T-helper 2 cell treated with Interferon-gamma antibody and Interleukin-4, amounts not matched to agents 5 μg/mL and 100 μg/mL, for 36 hours (primary cell): Measurements from ENCODE around the gene BMX.

ENCODE experiments used
- DNase-seq: peaks from one replicate; pipeline ENCODE4 v3.0.0; 2021; ENCODE audit warnings: low spot score
- H3K27ac Mint-ChIP-seq: one replicate; pipeline ENCODE4 v1.8.0; 2021; ENCODE audit warnings: mild to moderate bottlenecking, mixed read lengths
- H3K27me3 Mint-ChIP-seq: one replicate; pipeline ENCODE4 v1.8.0; 2021; ENCODE audit warnings: low read depth, mixed read lengths
- H3K36me3 Mint-ChIP-seq: one replicate; pipeline ENCODE4 v1.8.0; 2021; ENCODE audit warnings: low read depth, mixed read lengths
- H3K4me1 Mint-ChIP-seq: one replicate; pipeline ENCODE4 v1.8.0; 2021; ENCODE audit warnings: low read depth, mixed read lengths
- H3K4me3 Mint-ChIP-seq: one replicate; pipeline ENCODE4 v1.8.0; 2022; ENCODE audit warnings: mild to moderate bottlenecking, moderate library complexity, mixed read lengths
- H3K9me3 Mint-ChIP-seq: one replicate; pipeline ENCODE4 v1.8.0; 2021; ENCODE audit warnings: mixed read lengths

Gene BMX

GRCh38 chrX:15500497-15500966, at the start of gene BMX:
BMX (plus strand) TSS chrX:15500807; CDS start chrX:15508354, 7,547 bp downstream.
- Mint-ChIP-seq H3K4me3 (no peak within 1 kb of the TSS), H3K4me1 (no peaks in the 10 kb centered on the region), H3K36me3 (no peaks in the 10 kb centered on the region), H3K27ac (no peak within 1 kb of the TSS), H3K9me3 (no peaks in the 10 kb centered on the region), H3K27me3 (peaks cover 21% of the 10 kb centered on the region)
- DNase-seq: no peak

- Mint-ChIP-seq H3K27ac (no peak overlapping the region), H3K4me1 (no peaks in the 10 kb centered on the region), H3K4me3 (no peak overlapping the region), H3K27me3 (no peaks in the 10 kb centered on the region), H3K9me3 (no peaks in the 10 kb centered on the region), H3K36me3 (no peaks in the 10 kb centered on the region)
- DNase-seq: no peak
Observed at GRCh38 chrX:15451913-15452312, 48.7 kb upstream of the BMX start.

GRCh38 chrX:15464704-15465103, 35.9 kb upstream of the BMX start:
- H3K27ac Mint-ChIP-seq: no peak overlapping the region
- no peaks in the 10 kb centered on the region for H3K27me3 Mint-ChIP-seq
- H3K9me3 Mint-ChIP-seq: no peaks in the 10 kb centered on the region
- H3K4me3 Mint-ChIP-seq: no peak overlapping the region
- H3K36me3 Mint-ChIP-seq: no peaks in the 10 kb centered on the region
- no peak for DNase-seq
- no peaks in the 10 kb centered on the region for H3K4me1 Mint-ChIP-seq

- Mint-ChIP-seq H3K36me3 (no peaks in the 10 kb centered on the region), H3K9me3 (no peaks in the 10 kb centered on the region), H3K4me1 (no peaks in the 10 kb centered on the region), H3K27ac (no peak overlapping the region), H3K27me3 (no peaks in the 10 kb centered on the region), H3K4me3 (no peak overlapping the region)
- DNase-seq: no peak
Observed at GRCh38 chrX:15465347-15465746, 35.3 kb upstream of the BMX start.

GRCh38 chrX:15465896-15466651, 34.5 kb upstream of the BMX start:
- H3K4me1 Mint-ChIP-seq: no peaks in the 10 kb centered on the region
- H3K36me3 Mint-ChIP-seq: no peaks in the 10 kb centered on the region
- no peak overlapping the region for H3K4me3 Mint-ChIP-seq
- H3K9me3 Mint-ChIP-seq: no peaks in the 10 kb centered on the region
- no peaks in the 10 kb centered on the region for H3K27me3 Mint-ChIP-seq
- H3K27ac Mint-ChIP-seq: no peak overlapping the region
- DNase-seq: no peak

GRCh38 chrX:15468036-15468435, 32.6 kb upstream of the BMX start:
- no peak overlapping the region for H3K27ac Mint-ChIP-seq
- no peaks in the 10 kb centered on the region for H3K27me3 Mint-ChIP-seq
- no peaks in the 10 kb centered on the region for H3K36me3 Mint-ChIP-seq
- no peak overlapping the region for H3K4me3 Mint-ChIP-seq
- H3K4me1 Mint-ChIP-seq: no peaks in the 10 kb centered on the region
- no peaks in the 10 kb centered on the region for H3K9me3 Mint-ChIP-seq
- DNase-seq: no peak

GRCh38 chrX:15469613-15470012, 31.0 kb upstream of the BMX start:
- H3K27me3 Mint-ChIP-seq: no peaks in the 10 kb centered on the region
- no peak overlapping the region for H3K27ac Mint-ChIP-seq

GRCh38 chrX:15471028-15471427, 29.6 kb upstream of the BMX start:
- peak; percentile 34 for DNase-seq
- no peak overlapping the region for H3K4me3 Mint-ChIP-seq
- H3K4me1 Mint-ChIP-seq: no peaks in the 10 kb centered on the region
- no peaks in the 10 kb centered on the region for H3K36me3 Mint-ChIP-seq
- H3K9me3 Mint-ChIP-seq: no peaks in the 10 kb centered on the region
- H3K27me3 Mint-ChIP-seq: no peaks in the 10 kb centered on the region
- no peak overlapping the region for H3K27ac Mint-ChIP-seq

More at GRCh38 chrX:15469613-15470012, 31.0 kb upstream of the BMX start:
- no peaks in the 10 kb centered on the region for H3K36me3 Mint-ChIP-seq
- no peaks in the 10 kb centered on the region for H3K4me1 Mint-ChIP-seq
- no peaks in the 10 kb centered on the region for H3K9me3 Mint-ChIP-seq
- no peak for DNase-seq
- H3K4me3 Mint-ChIP-seq: no peak overlapping the region

- Mint-ChIP-seq H3K27ac (no peak overlapping the region), H3K4me1 (no peaks in the 10 kb centered on the region), H3K4me3 (no peak overlapping the region), H3K9me3 (no peaks in the 10 kb centered on the region), H3K36me3 (peaks cover 2% of the 10 kb centered on the region), H3K27me3 (no peaks in the 10 kb centered on the region)
- no peak for DNase-seq
Observed at GRCh38 chrX:15472531-15472930, 28.1 kb upstream of the BMX start.

GRCh38 chrX:15474028-15474427, 26.6 kb upstream of the BMX start:
- peaks cover 2% of the 10 kb centered on the region for H3K36me3 Mint-ChIP-seq
- H3K4me3 Mint-ChIP-seq: no peak overlapping the region
- no peaks in the 10 kb centered on the region for H3K9me3 Mint-ChIP-seq
- H3K27me3 Mint-ChIP-seq: no peaks in the 10 kb centered on the region
- no peak for DNase-seq
- H3K4me1 Mint-ChIP-seq: no peaks in the 10 kb centered on the region
- no peak overlapping the region for H3K27ac Mint-ChIP-seq

- Mint-ChIP-seq H3K4me3 (no peak overlapping the region), H3K36me3 (peaks cover 2% of the 10 kb centered on the region), H3K4me1 (no peaks in the 10 kb centered on the region), H3K9me3 (no peaks in the 10 kb centered on the region), H3K27me3 (no peaks in the 10 kb centered on the region), H3K27ac (no peak overlapping the region)
- DNase-seq: no peak
Observed at GRCh38 chrX:15475021-15475420, 25.6 kb upstream of the BMX start.

- H3K36me3 Mint-ChIP-seq: peaks cover 2% of the 10 kb centered on the region
- no peaks in the 10 kb centered on the region for H3K4me1 Mint-ChIP-seq
- no peak overlapping the region for H3K4me3 Mint-ChIP-seq
- no peak overlapping the region for H3K27ac Mint-ChIP-seq
- no peak for DNase-seq
- H3K9me3 Mint-ChIP-seq: no peaks in the 10 kb centered on the region
- no peaks in the 10 kb centered on the region for H3K27me3 Mint-ChIP-seq
Observed at GRCh38 chrX:15475486-15475885, 25.1 kb upstream of the BMX start.

GRCh38 chrX:15483891-15484290, 16.7 kb upstream of the BMX start:
- Mint-ChIP-seq H3K4me3 (no peak overlapping the region), H3K27me3 (no peaks in the 10 kb centered on the region), H3K36me3 (no peaks in the 10 kb centered on the region), H3K9me3 (no peaks in the 10 kb centered on the region), H3K27ac (no peak overlapping the region), H3K4me1 (no peaks in the 10 kb centered on the region)
- no peak for DNase-seq

GRCh38 chrX:15492469-15492868, 8.1 kb upstream of the BMX start:
- H3K4me1 Mint-ChIP-seq: peaks cover 17% of the 10 kb centered on the region
- H3K4me3 Mint-ChIP-seq: peak overlapping the region; percentile 85
- H3K27me3 Mint-ChIP-seq: no peaks in the 10 kb centered on the region
- H3K9me3 Mint-ChIP-seq: no peaks in the 10 kb centered on the region
- peaks cover 5% of the 10 kb centered on the region for H3K36me3 Mint-ChIP-seq
- no peak for DNase-seq
- H3K27ac Mint-ChIP-seq: peak overlapping the region; percentile 15
